Prostate gland (tissue), 2 donors: ENCODE data around the gene HDGF. TPM values are rescaled to one million over a fixed set of nuclear protein-coding genes. Genes with fewer than 3 reads are reported as not detected.
A peak's percentile ranks its signal among the peaks of the same experiment; 100 is the strongest.

Experiments used
- DNase-seq: peaks from one replicate; pipeline ENCODE4 v3.0.0-alpha.2; 2019; ENCODE audit warnings: low spot score
- H3K27ac ChIP-seq, 2 donors: fragments of 200-600 bp; sonication (generic); 2 replicates each; pipeline ENCODE4 v1.5.1; 2017 to 2019
- H3K27me3 ChIP-seq: fragments of 200-600 bp; sonication (generic); replicated peaks from 2 replicates; pipeline ENCODE4 v1.5.1; 2019; ENCODE audit not compliant: insufficient read depth
- H3K36me3 ChIP-seq, 2 donors: fragments of 200-600 bp; sonication (generic); 1 replicate in 1 of 2; 2 replicates in 1 of 2; pipeline versions ENCODE4 v1.5.1 to v1.8.1; 2017 to 2019
- H3K4me1 ChIP-seq: fragments of 200-600 bp; sonication (generic); replicated peaks from 2 replicates; pipeline ENCODE4 v1.5.1; 2019
- H3K4me3 ChIP-seq, 2 donors: fragments of 200-600 bp; sonication (generic); 2 replicates each; pipeline ENCODE4 v1.5.1; 2017 to 2019
- H3K9me3 ChIP-seq: fragments of 200-600 bp; sonication (generic); 2 replicates; pipeline ENCODE4 v1.5.1; 2017
- CTCF ChIP-seq, 4 experiments: fragments of 200-600 bp in 2 of 4; fragments of 450-650 bp in 2 of 4; sonication (generic) in 2 of 4; IDR thresholded peaks; 1 replicate in 3 of 4; 2 replicates in 1 of 4; pipeline ENCODE4 v1.5.1; 2016 to 2019; ENCODE audit warnings: antibody characterized with exemption in 4 of 4, mild to moderate bottlenecking in 2 of 4, moderate library complexity in 2 of 4
- POLR2A ChIP-seq: fragments of 450-650 bp; IDR thresholded peaks from one replicate; pipeline ENCODE4 v1.6.1; 2016; ENCODE audit warnings: antibody characterized with exemption, mild to moderate bottlenecking
- POLR2AphosphoS5 ChIP-seq: sonication (generic); formaldehyde crosslinking; IDR thresholded peaks from one replicate; pipeline ENCODE4 v1.6.1; 2017; ENCODE audit warnings: antibody characterized with exemption
- WGBS: methylation state at CpG from one replicate; pipeline ENCODE4 v1.1.5; 2018; 5-methylcytosine and 5-hydroxymethylcytosine counted together
- intact Hi-C: fragments of 100-400 bp; cut with DNase I; formaldehyde crosslinking; loops from one replicate; pipeline ENCODE4 v1.14.2; 2022
- total RNA-seq, 2 donors: library from RNA; depleted of rRNA; stranded (reverse); fragments of >200 nt; gene quantifications; one replicate each; pipeline ENCODE4 v1.1.0, GENCODE V29; 2016

HDGF gene
- total RNA-seq, 2 donors from 2014 or later, result 124 to 156 TPM

GRCh38 chr1:156693848-156694689 is 57.4 kb downstream of the HDGF start:
- no peak overlapping the region for H3K4me3 ChIP-seq
- intact Hi-C loops, result loop anchor here (10.0 kb wide), 1 partner anchor 171 kb away; the partner anchor contains the start of gene NTRK1
- WGBS, result 53% methylated on average over 12 of the region's 12 CpGs
- no peak for DNase-seq
- no peak for TF ChIP-seq POLR2AphosphoS5
- peak; percentile 67 for TF ChIP-seq POLR2A
- TF ChIP-seq CTCF (IDR thresholded peaks at IDR 0.05), result peak in 2 of 4 experiments; percentile 4 to 41
- H3K27me3 ChIP-seq, result peaks cover 4% of the 10 kb centered on the region
- peaks cover 8% of the 10 kb centered on the region for H3K4me1 ChIP-seq
- no peaks in the 10 kb centered on the region for H3K9me3 ChIP-seq
- H3K27ac ChIP-seq, result peak overlapping the region; percentile 0 to 54
- H3K36me3 ChIP-seq, result no peaks in the 10 kb centered on the region

- Histone ChIP-seq H3K9me3 (no peaks in the 10 kb centered on the region), H3K36me3 (no peaks in the 10 kb centered on the region), H3K27ac (peak overlapping the region; percentile 24 to 54), H3K27me3 (peaks cover 4% of the 10 kb centered on the region), H3K4me3 (no peak overlapping the region), H3K4me1 (peaks cover 8% of the 10 kb centered on the region)
- DNase-seq, result peak; percentile 39
- TF ChIP-seq CTCF (IDR thresholded peaks at IDR 0.05), result no peak
- peak; percentile 38 for TF ChIP-seq POLR2A
- intact Hi-C loops, result loop anchor here (10.0 kb wide), 1 partner anchor 172 kb away; the partner anchor contains the start of gene NTRK1
- WGBS, result 25% methylated on average over 15 of the region's 16 CpGs
These were observed 58.3 kb downstream of the HDGF start for GRCh38 chr1:156692925-156693847.

GRCh38 chr1:156692441-156692924 is 59.0 kb downstream of the HDGF start:
- no peak for TF ChIP-seq CTCF (IDR thresholded peaks at IDR 0.05)
- TF ChIP-seq POLR2A, result no peak
- TF ChIP-seq POLR2AphosphoS5, result no peak
- peak overlapping the region; percentile 24 to 54 for H3K27ac ChIP-seq
- intact Hi-C loops, result loop anchor here (10.0 kb wide), 1 partner anchor 172 kb away; the partner anchor contains the start of gene NTRK1

More at GRCh38 chr1:156692441-156692924, 59.0 kb downstream of the HDGF start:
- 13% methylated on average over 13 of the region's 13 CpGs for WGBS
- Histone ChIP-seq H3K36me3 (no peaks in the 10 kb centered on the region), H3K4me3 (no peak overlapping the region), H3K27me3 (peaks cover 4% of the 10 kb centered on the region), H3K4me1 (peaks cover 8% of the 10 kb centered on the region), H3K9me3 (no peaks in the 10 kb centered on the region)
- DNase-seq, result no peak

Other genes starting within 250 kb of the HDGF start
- 1 to 10 TPM; 1.5 to 3.0 TPM for gene IQGAP3, start 179.1 kb downstream of the HDGF start, total RNA-seq
- gene TTC24, start 172.0 kb downstream of the HDGF start, total RNA-seq, result not detected
- 100 to 1,000 TPM; 118 to 188 TPM for gene NAXE, start 159.9 kb downstream of the HDGF start, total RNA-seq
- gene GPATCH4, start 150.2 kb downstream of the HDGF start, total RNA-seq, result 10 to 100 TPM; 20.9 to 27.5 TPM
- 10 to 100 TPM in 1 of 2 donors, 1 to 10 TPM in 1; 6.1 to 10.2 TPM for gene HAPLN2, start 132.3 kb downstream of the HDGF start, total RNA-seq
- gene BCAN, start 109.6 kb downstream of the HDGF start, total RNA-seq, result 1 to 10 TPM in 1 of 2 donors, not detected in 1; 4.9 TPM
- gene NES, start 74.3 kb downstream of the HDGF start, total RNA-seq, result 10 to 100 TPM; 11.2 to 33.4 TPM
- 10 to 100 TPM; 27.3 to 30.8 TPM for gene CRABP2, start 46.1 kb downstream of the HDGF start, total RNA-seq
- 10 to 100 TPM; 62.0 to 69.5 TPM for gene METTL25B, start 23.2 kb downstream of the HDGF start, total RNA-seq
- gene ISG20L2, start 22.9 kb downstream of the HDGF start, total RNA-seq, result 10 to 100 TPM; 19.4 to 34.4 TPM
- 10 to 100 TPM; 55.0 to 67.1 TPM for gene MRPL24, start 10.6 kb downstream of the HDGF start, total RNA-seq
- gene PRCC, start 15.9 kb upstream of the HDGF start, total RNA-seq, result 10 to 100 TPM; 33.0 to 61.5 TPM
- gene SH2D2A, start 65.2 kb upstream of the HDGF start, total RNA-seq, result under 1 TPM in 1 of 2 donors, not detected in 1; 0.80 TPM
- 1 to 10 TPM in 1 of 2 donors, under 1 TPM in 1; 0.18 to 3.0 TPM for gene INSRR, start 107.4 kb upstream of the HDGF start, total RNA-seq
- gene NTRK1, start 109.2 kb upstream of the HDGF start, total RNA-seq, result 10 to 100 TPM in 1 of 2 donors, under 1 TPM in 1; 0.59 to 31.4 TPM
- 10 to 100 TPM in 1 of 2 donors, 1 to 10 TPM in 1; 3.6 to 20.0 TPM for gene PEAR1, start 142.0 kb upstream of the HDGF start, total RNA-seq
- 1 to 10 TPM in 1 of 2 donors, not detected in 1; 3.7 TPM for gene LRRC71, start 169.0 kb upstream of the HDGF start, total RNA-seq